B cell (primary cell): Measurements from ENCODE around the gene LRRC58. TPM values are rescaled to one million over a fixed set of nuclear protein-coding genes. Genes with fewer than 3 reads are reported as not detected.

Experiments used
- ATAC-seq: fragments of 200-7000 bp; cut with Tn5 transposase; one replicate; pipeline ENCODE4 v1.10.0; 2021; ENCODE audit warnings: low read depth, mild to moderate bottlenecking, moderate number of reproducible peaks, moderate library complexity
- CTCF ChIA-PET: fragments of 350-600 bp; sonication (Branson Sonifier 250); formaldehyde crosslinking; loops from one replicate; lab custom pipeline; 2021; ENCODE audit warnings: antibody characterized with exemption, inconsistent platforms; lab: Charles Lee
- POLR2A ChIA-PET: fragments of 350-600 bp; sonication (Branson Sonifier 250); formaldehyde crosslinking; loops from one replicate; lab custom pipeline; 2021; ENCODE audit warnings: antibody characterized with exemption; lab: Charles Lee
- DNase-seq: peaks from one replicate; pipeline ENCODE4 v3.0.0; 2013
- H2AFZ ChIP-seq: 2 replicates; pipeline ENCODE4 v1.6.1; 2012; ENCODE audit warnings: mild to moderate bottlenecking, low read depth, low read length; ENCODE audit not compliant: insufficient read depth, poor library complexity, severe bottlenecking
- H3K27ac ChIP-seq, 2 donors: 1 replicate in 1 of 2; 2 replicates in 1 of 2; pipeline ENCODE4 v1.5.1; 2012 to 2013; ENCODE audit warnings: low read length in 2 of 2, mild to moderate bottlenecking in 2 of 2, moderate library complexity in 1 of 2
- H3K27me3 ChIP-seq, 4 experiments: fragments of 200-600 bp in 1 of 4; sonication (generic) in 1 of 4; replicated peaks in 1 of 4; 1 replicate in 2 of 4; 2 replicates in 2 of 4; pipeline versions ENCODE4 v1.6.1 to v1.7.0; 2013 to 2016; ENCODE audit warnings: low read length in 3 of 4, mild to moderate bottlenecking in 2 of 4, mixed read lengths in 1 of 4, moderate library complexity in 1 of 4; ENCODE audit not compliant: insufficient read depth in 4 of 4, control insufficient read depth in 3 of 4; ENCODE audit errors: control extremely low read depth in 1 of 4
- H3K36me3 ChIP-seq, 2 experiments: replicated peaks in 1 of 2; 1 replicate in 1 of 2; 2 replicates in 1 of 2; pipeline versions ENCODE4 v1.6.1 to v1.7.1; 2013; ENCODE audit warnings: low read length in 1 of 2; ENCODE audit not compliant: insufficient read depth in 2 of 2, control insufficient read depth in 1 of 2; ENCODE audit errors: control extremely low read depth in 1 of 2, extremely low read depth in 1 of 2
- H3K4me1 ChIP-seq, 2 donors: fragments of 200-600 bp in 1 of 2; sonication (generic) in 1 of 2; 1 replicate in 1 of 2; 2 replicates in 1 of 2; pipeline versions ENCODE4 v1.5.1 to v1.6.1; 2013 to 2017; ENCODE audit warnings: low read length in 2 of 2; ENCODE audit not compliant: control insufficient read depth in 2 of 2, insufficient read depth in 2 of 2
- H3K4me2 ChIP-seq: replicated peaks from 2 replicates; pipeline ENCODE3; 2012; ENCODE audit warnings: mild to moderate bottlenecking, low read depth, low read length; ENCODE audit not compliant: poor library complexity, severe bottlenecking
- H3K4me3 ChIP-seq, 5 experiments: fragments of 200-600 bp in 1 of 5; sonication (generic) in 1 of 5; 1 replicate in 3 of 5; 2 replicates in 2 of 5; pipeline versions ENCODE4 v1.5.1 to v1.7.0; 2011 to 2016; ENCODE audit warnings: low read length in 4 of 5, mild to moderate bottlenecking in 4 of 5, low read depth in 2 of 5, control low read depth in 1 of 5, moderate library complexity in 1 of 5; ENCODE audit not compliant: insufficient read depth in 1 of 5; ENCODE audit errors: control extremely low read depth in 1 of 5, extremely low read depth in 1 of 5
- H3K79me2 ChIP-seq: fragments of 200-600 bp; sonication (generic); one replicate; pipeline ENCODE4 v1.6.0; 2016; ENCODE audit warnings: low read length; ENCODE audit not compliant: control insufficient read depth, insufficient read depth
- H3K9ac ChIP-seq: fragments of 200-600 bp; sonication (generic); 2 replicates; pipeline ENCODE4 v1.6.1; 2017; ENCODE audit warnings: mild to moderate bottlenecking, low read length, moderate library complexity
- H3K9me3 ChIP-seq, 3 donors: one replicate each; pipeline versions ENCODE4 v1.6.1 to v1.7.1; 2013; ENCODE audit warnings: low read length in 2 of 3; ENCODE audit not compliant: control insufficient read depth in 2 of 3, insufficient read depth in 1 of 3; ENCODE audit errors: control extremely low read depth in 1 of 3
- H4K20me1 ChIP-seq: 2 replicates; pipeline ENCODE4 v1.6.0; 2012; ENCODE audit warnings: mild to moderate bottlenecking, low read length; ENCODE audit not compliant: insufficient read depth, control insufficient read depth, poor library complexity, severe bottlenecking
- H3K27ac Mint-ChIP-seq: one replicate; pipeline ENCODE4 v1.8.0; 2021; ENCODE audit warnings: mixed read lengths
- H3K27me3 Mint-ChIP-seq: one replicate; pipeline ENCODE4 v1.8.0; 2021; ENCODE audit warnings: mixed read lengths
- H3K4me1 Mint-ChIP-seq: one replicate; pipeline ENCODE4 v1.8.0; 2021; ENCODE audit warnings: mixed read lengths
- H3K4me3 Mint-ChIP-seq: one replicate; pipeline ENCODE4 v1.8.0; 2021; ENCODE audit warnings: mixed read lengths
- H3K9me3 Mint-ChIP-seq: one replicate; pipeline ENCODE4 v1.8.0; 2022; ENCODE audit warnings: mixed read lengths; ENCODE audit not compliant: insufficient read depth
- EZH2 ChIP-seq: IDR thresholded peaks from 2 replicates; pipeline ENCODE4 v1.6.1; 2012; ENCODE audit warnings: borderline replicate concordance, low read depth, mild to moderate bottlenecking, moderate library complexity, low read length; ENCODE audit not compliant: insufficient read depth, poor library complexity, severe bottlenecking
- WGBS: methylation state at CpG from one replicate; pipeline ENCODE4 v1.1.5; 2013; ENCODE audit warnings: missing lambda C conversion rate; ENCODE audit not compliant: insufficient coverage; 5-methylcytosine and 5-hydroxymethylcytosine counted together
- intact Hi-C: fragments of 100-400 bp; cut with micrococcal nuclease; formaldehyde crosslinking; loops from one replicate; pipeline ENCODE4 v1.10.0; 2022
- polyA plus RNA-seq: library from polyadenylated mRNA; depleted of rRNA; stranded (reverse); fragments of >200 nt; gene quantifications from 2 replicates; pipeline ENCODE4 v1.2.3, GENCODE V29; 2012
- total RNA-seq, 2 donors: library from RNA; stranded (reverse); fragments of 120-200 nt in 1 of 2; gene quantifications; 1 replicate in 1 of 2; 2 replicates in 1 of 2; pipeline versions ENCODE4 v1.2.3 to v1.2.4, GENCODE V29; 2013 to 2022
- TF ChIP-seq, protein P1 (sequence below): fragments of 200-600 bp; IDR thresholded peaks from one replicate; pipeline ENCODE4 v1.8.0; 2022; ENCODE audit warnings: antibody characterized with exemption, mild to moderate bottlenecking

Gene LRRC58
- total and polyA plus RNA-seq, 2 donors (not counting 1 experiment from before 2014, with no cell fraction given): 5.0 to 16.7 TPM

GRCh38 chr3:120370463-120370862 lies 21.3 kb upstream of the LRRC58 start:
- DNase-seq (no peak), ATAC-seq (no peak)
- Mint-ChIP-seq H3K4me3 (no peak overlapping the region), H3K9me3 (no peaks in the 10 kb centered on the region), H3K27me3 (no peaks in the 10 kb centered on the region), H3K27ac (no peak overlapping the region), H3K4me1 (no peaks in the 10 kb centered on the region)
- H3K9ac ChIP-seq: no peak overlapping the region
- TF ChIP-seq EZH2: no peak
- TF ChIP-seq, protein P1, sequence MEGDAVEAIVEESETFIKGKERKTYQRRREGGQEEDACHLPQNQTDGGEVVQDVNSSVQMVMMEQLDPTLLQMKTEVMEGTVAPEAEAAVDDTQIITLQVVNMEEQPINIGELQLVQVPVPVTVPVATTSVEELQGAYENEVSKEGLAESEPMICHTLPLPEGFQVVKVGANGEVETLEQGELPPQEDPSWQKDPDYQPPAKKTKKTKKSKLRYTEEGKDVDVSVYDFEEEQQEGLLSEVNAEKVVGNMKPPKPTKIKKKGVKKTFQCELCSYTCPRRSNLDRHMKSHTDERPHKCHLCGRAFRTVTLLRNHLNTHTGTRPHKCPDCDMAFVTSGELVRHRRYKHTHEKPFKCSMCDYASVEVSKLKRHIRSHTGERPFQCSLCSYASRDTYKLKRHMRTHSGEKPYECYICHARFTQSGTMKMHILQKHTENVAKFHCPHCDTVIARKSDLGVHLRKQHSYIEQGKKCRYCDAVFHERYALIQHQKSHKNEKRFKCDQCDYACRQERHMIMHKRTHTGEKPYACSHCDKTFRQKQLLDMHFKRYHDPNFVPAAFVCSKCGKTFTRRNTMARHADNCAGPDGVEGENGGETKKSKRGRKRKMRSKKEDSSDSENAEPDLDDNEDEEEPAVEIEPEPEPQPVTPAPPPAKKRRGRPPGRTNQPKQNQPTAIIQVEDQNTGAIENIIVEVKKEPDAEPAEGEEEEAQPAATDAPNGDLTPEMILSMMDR: no peak
- H3K79me2 ChIP-seq: no peaks in the 10 kb centered on the region
- H3K36me3 ChIP-seq: no peaks in the 10 kb centered on the region
- peaks cover 0 to 3% (median 0%) of the 10 kb centered on the region in 4 experiments for H3K27me3 ChIP-seq
- H3K27ac ChIP-seq: no peak overlapping the region
- no peak overlapping the region for H3K4me2 ChIP-seq
- H3K9me3 ChIP-seq: no peaks in the 10 kb centered on the region
- no peaks in the 10 kb centered on the region for H4K20me1 ChIP-seq
- intact Hi-C loops: no loop called here
- CTCF ChIA-PET: no interaction called here
- POLR2A ChIA-PET: no interaction called here
- no peak overlapping the region for H2AFZ ChIP-seq
- no peaks in the 10 kb centered on the region for H3K4me1 ChIP-seq
- H3K4me3 ChIP-seq: no peak overlapping the region

- H3K36me3 ChIP-seq: no peaks in the 10 kb centered on the region
- no peak overlapping the region for H3K27ac Mint-ChIP-seq
- DNase-seq (no peak), ATAC-seq (no peak)
- H4K20me1 ChIP-seq: no peaks in the 10 kb centered on the region
- no peaks in the 10 kb centered on the region for H3K79me2 ChIP-seq
- H3K4me2 ChIP-seq: no peak overlapping the region
- H3K4me3 Mint-ChIP-seq: no peak overlapping the region
- H3K9me3 Mint-ChIP-seq: no peaks in the 10 kb centered on the region
- H3K27me3 Mint-ChIP-seq: no peaks in the 10 kb centered on the region
- no peak for TF ChIP-seq EZH2
- TF ChIP-seq, protein P1: no peak
- peaks cover 0 to 3% (median 0%) of the 10 kb centered on the region in 4 experiments for H3K27me3 ChIP-seq
- CTCF ChIA-PET: no interaction called here
- H3K27ac ChIP-seq: no peak overlapping the region
- H3K9ac ChIP-seq: no peak overlapping the region
- intact Hi-C loops: no loop called here
- POLR2A ChIA-PET: no interaction called here
- H2AFZ ChIP-seq: no peak overlapping the region
- H3K9me3 ChIP-seq: no peaks in the 10 kb centered on the region
- no CpG with 5 or more reads among the region's 2 CpGs for WGBS
- H3K4me3 ChIP-seq: no peak overlapping the region
- no peaks in the 10 kb centered on the region for H3K4me1 ChIP-seq
- H3K4me1 Mint-ChIP-seq: no peaks in the 10 kb centered on the region
These were observed 19.9 kb upstream of the LRRC58 start for GRCh38 chr3:120369037-120369467.
